IMR-90 (cell line): ENCODE results near the gene RASIP1. TPM values are rescaled to one million over a fixed set of nuclear protein-coding genes. Genes with fewer than 3 reads are reported as not detected.
A peak's percentile ranks its signal among the peaks of the same experiment; 100 is the strongest.

Experiments
- ATAC-seq: fragments of 200-7000 bp; cut with Tn5 transposase; 2 replicates; pipeline ENCODE4 v1.9.1; 2020; ENCODE audit warnings: low read depth, mild to moderate bottlenecking, moderate library complexity
- BruUV-seq: library from RNA; stranded (reverse); fragments of 400-500 nt; replicated peaks from 2 replicates; lab custom pipeline; 2021; lab: Mats Ljungman, UMichigan
- CTCF ChIA-PET: fragments of 300-600 bp; formaldehyde crosslinking; extraction: SDS; loops from one replicate; lab custom pipeline; 2021; ENCODE audit warnings: antibody characterized with exemption; lab: Yijun Ruan, JAX
- POLR2A ChIA-PET: fragments of 300-600 bp; sonication (Branson Sonifier 250); formaldehyde crosslinking; loops from one replicate; lab custom pipeline; 2022; ENCODE audit warnings: antibody characterized with exemption; ENCODE audit not compliant: unreplicated experiment; lab: Charles Lee
- DNase-seq: peaks from one replicate; pipeline ENCODE4 v3.0.0; 2013
- H2AFZ ChIP-seq: replicated peaks from 2 replicates; pipeline ENCODE3; 2013; ENCODE audit warnings: low read length, mild to moderate bottlenecking; ENCODE audit not compliant: poor library complexity
- H2AK5ac ChIP-seq: 2 replicates; pipeline ENCODE4 v1.6.1; 2013; ENCODE audit warnings: low read depth, low read length, inconsistent platforms
- H2AK9ac ChIP-seq: replicated peaks from 2 replicates; pipeline ENCODE3; 2013; ENCODE audit warnings: mild to moderate bottlenecking, low read depth, low read length, moderate library complexity; ENCODE audit not compliant: poor library complexity
- H2BK120ac ChIP-seq: 2 replicates; pipeline ENCODE4 v1.6.1; 2013; ENCODE audit warnings: low read depth, low read length, inconsistent platforms
- H2BK15ac ChIP-seq: 3 replicates; pipeline ENCODE4 v1.6.1; 2013; ENCODE audit warnings: low read depth, low read length, inconsistent platforms
- H2BK20ac ChIP-seq: 2 replicates; pipeline ENCODE4 v1.6.1; 2013; ENCODE audit warnings: low read depth, mild to moderate bottlenecking, inconsistent platforms, low read length, moderate library complexity
- H2BK5ac ChIP-seq: 2 replicates; pipeline ENCODE4 v1.6.1; 2013; ENCODE audit warnings: mild to moderate bottlenecking, low read depth, low read length, inconsistent platforms; ENCODE audit not compliant: poor library complexity, severe bottlenecking
- H3K14ac ChIP-seq: replicated peaks from 2 replicates; pipeline ENCODE4 v1.6.1; 2013; ENCODE audit warnings: low read depth, low read length, inconsistent platforms
- H3K18ac ChIP-seq: 2 replicates; pipeline ENCODE4 v1.6.1; 2013; ENCODE audit warnings: low read depth, low read length, control low read depth
- H3K23ac ChIP-seq: 2 replicates; pipeline ENCODE4 v1.6.1; 2013; ENCODE audit warnings: low read depth, low read length, inconsistent platforms
- H3K27ac ChIP-seq: 2 replicates; pipeline ENCODE4 v1.5.1; 2013; ENCODE audit warnings: mild to moderate bottlenecking, control low read depth, low read length; ENCODE audit not compliant: insufficient read depth
- H3K27me3 ChIP-seq: 2 replicates; pipeline ENCODE4 v1.6.1; 2013; ENCODE audit warnings: low read length; ENCODE audit not compliant: control insufficient read depth, insufficient read depth
- H3K36me3 ChIP-seq: 2 replicates; pipeline ENCODE4 v1.6.1; 2013; ENCODE audit warnings: low read length, mixed read lengths; ENCODE audit not compliant: control insufficient read depth, insufficient read depth
- H3K4ac ChIP-seq: 2 replicates; pipeline ENCODE4 v1.6.1; 2013; ENCODE audit warnings: low read depth, low read length, inconsistent platforms
- H3K4me1 ChIP-seq: 2 replicates; pipeline ENCODE4 v1.6.1; 2013; ENCODE audit warnings: low read length, mixed read lengths; ENCODE audit not compliant: control insufficient read depth, insufficient read depth
- H3K4me2 ChIP-seq: 2 replicates; pipeline ENCODE4 v1.6.1; 2013; ENCODE audit warnings: low read depth, mild to moderate bottlenecking, control low read depth, low read length, moderate library complexity
- H3K4me3 ChIP-seq: 2 replicates; pipeline ENCODE4 v1.5.1; 2013; ENCODE audit warnings: low read depth, mild to moderate bottlenecking, control low read depth, low read length, moderate library complexity; ENCODE audit not compliant: insufficient read depth
- H3K56ac ChIP-seq: 2 replicates; pipeline ENCODE4 v1.6.1; 2013; ENCODE audit warnings: low read length, inconsistent platforms; ENCODE audit not compliant: insufficient read depth; ENCODE audit errors: extremely low read depth
- H3K79me1 ChIP-seq, 2 experiments: 2 replicates each; pipeline ENCODE4 v1.6.1; 2013; ENCODE audit warnings: low read length in 2 of 2, inconsistent platforms in 1 of 2, low read depth in 1 of 2
- H3K9ac ChIP-seq: 2 replicates; pipeline ENCODE4 v1.6.1; 2013; ENCODE audit warnings: low read depth, low read length, control low read depth
- H3K9me1 ChIP-seq: 2 replicates; pipeline ENCODE4 v1.6.1; 2013; ENCODE audit warnings: low read length, inconsistent platforms; ENCODE audit not compliant: insufficient read depth
- H3K9me3 ChIP-seq: 2 replicates; pipeline ENCODE4 v1.6.1; 2013; ENCODE audit warnings: low read length; ENCODE audit not compliant: control insufficient read depth, insufficient read depth
- H4K20me1 ChIP-seq: 2 replicates; pipeline ENCODE4 v1.6.1; 2013; ENCODE audit warnings: low read length, inconsistent platforms; ENCODE audit not compliant: insufficient read depth
- H4K5ac ChIP-seq: 2 replicates; pipeline ENCODE4 v1.6.1; 2013; ENCODE audit warnings: mild to moderate bottlenecking, low read depth, low read length, control low read depth
- H4K8ac ChIP-seq, 2 experiments: 2 replicates each; pipeline ENCODE4 v1.6.1; 2013; ENCODE audit warnings: low read depth in 2 of 2, low read length in 2 of 2, control low read depth in 1 of 2, inconsistent platforms in 1 of 2
- H4K91ac ChIP-seq: 2 replicates; pipeline ENCODE4 v1.6.1; 2013; ENCODE audit warnings: low read depth, low read length, inconsistent platforms; ENCODE audit not compliant: insufficient read depth
- BHLHE40 ChIP-seq: fragments of 150-350 bp; IDR thresholded peaks from 2 replicates; pipeline ENCODE4 v1.6.1; 2016; ENCODE audit warnings: mild to moderate bottlenecking, low read depth, low read length
- MAFK ChIP-seq: IDR thresholded peaks from 2 replicates; pipeline ENCODE4 v1.6.1; 2012; ENCODE audit warnings: low read depth, low read length, improper control_type of control experiment
- WGBS, 2 experiments: methylation state at CpG; one replicate each; pipeline versions ENCODE4 v1.1.5 to v1.1.7; 2013; ENCODE audit warnings: missing lambda C conversion rate in 2 of 2; ENCODE audit not compliant: insufficient read length in 1 of 2; ENCODE audit errors: extremely low coverage in 2 of 2; 5-methylcytosine and 5-hydroxymethylcytosine counted together
- dilution Hi-C: fragments of 300-500 bp; cut with HindIII; formaldehyde crosslinking; loops from one replicate; pipeline ENCODE4 v1.14.3; 2018; ENCODE audit warnings: low sequenced_read_pairs; ENCODE audit not compliant: unreplicated experiment
- in situ Hi-C: fragments of 300-500 bp; cut with MboI; formaldehyde crosslinking; loops from 3 replicates; pipeline ENCODE4 v1.14.3; 2019; ENCODE audit warnings: low sequenced_read_pairs, inconsistent platforms, mixed read lengths
- intact Hi-C: fragments of 100-400 bp; cut with micrococcal nuclease; formaldehyde crosslinking; loops from 2 replicates; pipeline ENCODE4 v1.10.0; 2022
- polyA plus RNA-seq, 3 experiments: library from polyadenylated mRNA; depleted of rRNA; stranded (reverse); fragments of >200 nt; gene quantifications; 2 replicates each; pipeline ENCODE4 v1.2.3, GENCODE V29; 2012; ENCODE audit warnings: low replicate concordance in 1 of 3
- total RNA-seq: library from RNA; depleted of rRNA; stranded (reverse); fragments of >200 nt; gene quantifications from 2 replicates; pipeline ENCODE4 v1.2.3, GENCODE V29; 2012

Gene RASIP1
- total and polyA plus RNA-seq, 2 of the 4 experiments (the other 2 are of a cell fraction): 0.18 to 0.51 TPM

DNA sequence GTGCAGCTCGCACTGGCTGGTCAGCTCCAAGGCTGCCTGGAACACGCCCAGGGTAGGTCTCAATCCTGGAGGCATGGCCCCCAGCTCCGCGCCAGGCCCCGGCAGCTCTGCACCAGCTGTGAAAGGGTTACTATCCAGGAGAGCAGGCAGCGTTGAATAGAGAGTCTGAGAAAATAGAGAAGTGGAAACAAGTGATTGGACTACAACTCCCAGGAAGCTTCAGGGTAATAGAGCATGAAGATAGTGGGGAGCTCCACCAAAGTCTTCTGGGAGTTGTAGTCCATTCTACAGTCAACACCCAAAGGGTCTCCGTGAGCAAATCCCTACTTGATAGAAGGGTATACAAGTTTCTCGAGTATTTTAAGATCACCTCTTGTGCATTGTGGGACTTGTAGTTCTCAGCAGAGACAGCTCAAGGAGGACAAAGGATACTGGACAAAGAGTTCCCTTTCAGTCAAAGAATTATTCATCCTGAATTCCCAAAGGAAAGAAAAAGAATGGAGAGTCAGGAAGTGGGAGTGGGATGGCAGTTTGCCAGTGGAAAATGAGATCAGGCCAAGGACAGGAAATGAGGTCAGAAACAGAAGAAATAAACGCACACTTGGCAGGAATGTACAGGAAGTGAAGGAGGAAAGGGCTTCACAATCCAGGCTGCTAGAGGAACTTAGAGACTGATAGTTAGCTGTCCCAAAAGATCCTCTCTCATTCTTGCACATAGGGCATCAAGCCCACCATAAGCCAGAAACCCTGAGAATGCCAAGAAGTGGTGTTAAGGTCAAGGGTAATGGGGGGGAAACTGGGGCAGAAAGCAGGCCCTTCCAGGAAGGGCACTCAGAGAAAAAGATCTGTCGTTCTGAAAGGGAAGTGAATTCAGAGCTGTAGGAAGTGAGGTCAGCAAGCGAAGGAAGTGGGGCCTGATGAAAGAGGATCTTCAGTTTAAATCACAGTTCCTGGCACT is 15.3 kb downstream of the RASIP1 start:
- peak overlapping the region; percentile 75 for H2BK20ac ChIP-seq

More for the DNA sequence above, 15.3 kb downstream of the RASIP1 start:
- Histone ChIP-seq H4K91ac (peak overlapping the region; percentile 89), H2BK15ac (peak overlapping the region; percentile 82; the same call in 2 of the 3 replicates), H3K56ac (peak overlapping the region; percentile 1), H3K79me1 (no peaks in the 10 kb centered on the region), H3K27me3 (no peaks in the 10 kb centered on the region; the same call in 1 of the 2 replicates), H2AK9ac (peak overlapping the region; percentile 86), H2BK120ac (peak overlapping the region; percentile 82), H4K20me1 (no peaks in the 10 kb centered on the region), H3K4me1 (peaks cover 4% of the 10 kb centered on the region; the same call in 1 of the 2 replicates), H3K9me1 (peaks cover 5% of the 10 kb centered on the region), H3K36me3 (no peaks in the 10 kb centered on the region), H2AK5ac (peak overlapping the region; percentile 95), H3K9ac (peak overlapping the region; percentile 7; the same call in 1 of the 2 replicates), H3K23ac (peak overlapping the region; percentile 90; the same call in 1 of the 2 replicates), H3K18ac (peak overlapping the region; percentile 80; the same call in 1 of the 2 replicates), H4K8ac (peak overlapping the region; percentile 91 to 100), H4K5ac (peak overlapping the region; percentile 96), H3K27ac (peak overlapping the region; percentile 44), H3K4me2 (no peak overlapping the region; the same call in 1 of the 2 replicates), H3K4me3 (no peak overlapping the region), H2AFZ (peak overlapping the region; percentile 93), H2BK5ac (peak overlapping the region; percentile 95), H3K9me3 (no peaks in the 10 kb centered on the region), H3K14ac (peak overlapping the region; percentile 97), H3K4ac (peak overlapping the region; percentile 98)
- no TSS peak for BruUV-seq
- CTCF ChIA-PET: no interaction called here
- TF ChIP-seq MAFK (peak; percentile 69), BHLHE40 (no peak)
- WGBS, 2 experiments: 17% methylated on average over 2 of the region's 11 CpGs; no CpG with 5 or more reads in 1 of the 2 experiments
- DNase-seq (peak; percentile 93), ATAC-seq (peak; percentile 28)
- dilution Hi-C loops (no loop called here), in situ Hi-C loops (no loop called here), intact Hi-C loops (no loop called here)
- POLR2A ChIA-PET: interaction anchor here (0.6 kb wide), 2 partner anchors 9 to 279 kb away, joined by 3 to 4 read pairs; no protein-coding TSS in a partner anchor
